GM18499 (cell line): ENCODE measurements around the gene ZGPAT.
"Not testable (repeated sequence)": the region's sequence is repeated elsewhere in the genome, so short reads cannot be mapped to it uniquely, and the experiment has no call there.

ENCODE experiments used
- ATAC-seq: cut with Tn5 transposase; IDR thresholded peaks from one replicate; pipeline ENCODE4 v1.9.1; 2021; ENCODE audit warnings: moderate number of reproducible peaks; ENCODE audit not compliant: insufficient read depth, unreplicated experiment

Gene ZGPAT

GRCh38 chr20:63702036-63702665 is 5.7 kb upstream of the ZGPAT start:
- no peak for ATAC-seq

- ATAC-seq, result no peak
These were observed 4.9 kb upstream of the ZGPAT start for GRCh38 chr20:63702751-63703470.

- no peak for ATAC-seq
These were observed 4.3 kb upstream of the ZGPAT start for GRCh38 chr20:63703471-63703975.

- ATAC-seq, result no peak
These were observed 3.7 kb upstream of the ZGPAT start for GRCh38 chr20:63703976-63704748.

- no peak for ATAC-seq
These were observed 3.1 kb upstream of the ZGPAT start for GRCh38 chr20:63704749-63705117.

- ATAC-seq, result no peak
These were observed 2.4 kb upstream of the ZGPAT start for GRCh38 chr20:63705232-63706026.

- no peak for ATAC-seq
These were observed 1.7 kb upstream of the ZGPAT start for GRCh38 chr20:63706027-63706695.

- ATAC-seq, result no peak
These were observed 834 bp upstream of the ZGPAT start for GRCh38 chr20:63706852-63707557.

GRCh38 chr20:63708301-63709148 is 686 bp downstream of the ZGPAT start:
- ATAC-seq, result no peak

GRCh38 chr20:63709149-63709527 is 1.3 kb downstream of the ZGPAT start:
- no peak for ATAC-seq

- no peak for ATAC-seq
These were observed 3.3 kb downstream of the ZGPAT start for GRCh38 chr20:63711085-63711645.

- no peak for ATAC-seq
These were observed 4.4 kb downstream of the ZGPAT start for GRCh38 chr20:63712191-63712590.

- no peak for ATAC-seq
These were observed 7.0 kb downstream of the ZGPAT start for GRCh38 chr20:63714858-63715257.

GRCh38 chr20:63718996-63719395 is 11.2 kb downstream of the ZGPAT start:
- ATAC-seq, result no peak

GRCh38 chr20:63722967-63723622 is 15.3 kb downstream of the ZGPAT start:
- ATAC-seq, result not testable (repeated sequence)

GRCh38 chr20:63730189-63730733 is 22.4 kb downstream of the ZGPAT start:
- ATAC-seq, result not testable (repeated sequence)

GRCh38 chr20:63731410-63731809 is 23.6 kb downstream of the ZGPAT start:
- no peak for ATAC-seq
